Glomerular endothelial cell (primary cell): ENCODE data around the gene GNPNAT1. TPM values are rescaled to one million over a fixed set of nuclear protein-coding genes. Genes with fewer than 3 reads are reported as not detected.
A peak's percentile ranks its signal among the peaks of the same experiment; 100 is the strongest.
"Not testable (repeated sequence)": the region's sequence is repeated elsewhere in the genome, so short reads cannot be mapped to it uniquely, and the experiment has no call there.

Experiments
- DNase-seq: peaks from one replicate; pipeline ENCODE4 v3.0.0-alpha.2; 2011; ENCODE audit warnings: low read depth, low spot score; ENCODE audit errors: extremely low read depth
- total RNA-seq: library from RNA; depleted of rRNA; stranded (reverse); fragments of >200 nt; gene quantifications from 2 replicates; pipeline ENCODE4 v1.2.3, GENCODE V29; 2015

GNPNAT1 gene
- total RNA-seq, 1 donor from 2014 or later, result 45.7 TPM

GRCh38 chr14:52729925-52730708 lies 61.3 kb downstream of the GNPNAT1 start, which contains the start of gene STYX:
TSS of gene STYX (plus strand) at chr14:52730166. CDS start at chr14:52730475, 309 bp downstream.
- DNase-seq, result peak; percentile 71

- no peak for DNase-seq
These were observed 61.9 kb downstream of the GNPNAT1 start for GRCh38 chr14:52729585-52729924.

- DNase-seq, result not testable (repeated sequence)
These were observed 62.4 kb downstream of the GNPNAT1 start for GRCh38 chr14:52729035-52729434.

GRCh38 chr14:52727509-52727908 lies 63.9 kb downstream of the GNPNAT1 start:
- DNase-seq, result not testable (repeated sequence)

Other genes starting within 250 kb of the GNPNAT1 start
- 2.4 and 4.7 TPM in 2 replicates for gene TXNDC16, start 239.1 kb downstream of the GNPNAT1 start, total RNA-seq
- gene GPR137C, start 238.8 kb downstream of the GNPNAT1 start, total RNA-seq, result 0.63 and 2.1 TPM in 2 replicates
- 76.0 and 83.0 TPM in 2 replicates for gene ERO1A, start 96.0 kb downstream of the GNPNAT1 start, total RNA-seq
- 49.3 and 107 TPM in 2 replicates for gene PSMC6, start 84.4 kb downstream of the GNPNAT1 start, total RNA-seq
- 21.7 and 22.3 TPM in 2 replicates for gene STYX, start 61.4 kb downstream of the GNPNAT1 start, total RNA-seq
- gene FERMT2, start 159.4 kb upstream of the GNPNAT1 start, total RNA-seq, result 84.5 and 101 TPM in 2 replicates